K562 (cell line): ENCODE measurements around the gene KLRB1. TPM values are rescaled to one million over a fixed set of nuclear protein-coding genes. Genes with fewer than 3 reads are reported as not detected.
"Not testable (repeated sequence)": the region's sequence is repeated elsewhere in the genome, so short reads cannot be mapped to it uniquely, and the experiment has no call there.

Experiments used
- ATAC-seq: fragments of 200-7000 bp; cut with Tn5 transposase; 3 replicates; pipeline ENCODE4 v1.9.1; 2020; ENCODE audit warnings: moderate library complexity
- BruUV-seq: library from RNA; stranded (reverse); fragments of 400-500 nt; replicated peaks from 2 replicates; lab custom pipeline; 2021; lab: Mats Ljungman, UMichigan
- CTCF ChIA-PET: fragments of 300-600 bp; formaldehyde crosslinking; extraction: SDS; loops from one replicate; lab custom pipeline; 2021; ENCODE audit warnings: low intra/inter-chr PET ratio; lab: Yijun Ruan, JAX
- POLR2A ChIA-PET: fragments of 300-600, 350-650 bp; sonication (Branson Sonifier 250); formaldehyde crosslinking; extraction: SDS; loops from one replicate; lab custom pipeline; 2021; ENCODE audit warnings: antibody characterized with exemption, inconsistent platforms; lab: Yijun Ruan, JAX
- DNase-seq, 4 experiments: peaks; one replicate each; pipeline versions ENCODE4 v3.0.0 to v3.0.0-alpha.2; 2011 to 2018; ENCODE audit warnings: low spot score in 3 of 4, mixed read lengths in 3 of 4; ENCODE audit errors: extremely low read depth in 1 of 4
- FAIRE-seq: peaks from 2 replicates; lab custom pipeline; 2011; peaks lifted over from hg19 to GRCh38; lab: Jason Lieb, UNC
- H2AFZ ChIP-seq: 2 replicates; pipeline ENCODE4 v1.6.0; 2011; ENCODE audit warnings: low read depth, low read length, control low read depth, inconsistent platforms
- H3K27ac ChIP-seq: fragments of 200-600 bp; 3 replicates; pipeline ENCODE4 v1.8.0; 2011; ENCODE audit warnings: low read depth, mild to moderate bottlenecking, control low read depth, inconsistent platforms, low read length, moderate library complexity, mixed read lengths; ENCODE audit errors: extremely low read depth
- H3K27me3 ChIP-seq, 2 experiments: fragments of 300-600 bp in 1 of 2; 2 replicates in 1 of 2; 3 replicates in 1 of 2; pipeline versions ENCODE4 v1.6.0 to v1.8.0; 2011; ENCODE audit warnings: inconsistent platforms in 2 of 2, low read length in 2 of 2, mild to moderate bottlenecking in 1 of 2, mixed read lengths in 1 of 2, moderate library complexity in 1 of 2; ENCODE audit not compliant: control insufficient read depth in 2 of 2, insufficient read depth in 2 of 2
- H3K36me3 ChIP-seq: fragments of 300-600 bp; 3 replicates; pipeline ENCODE4 v1.8.0; 2011; ENCODE audit warnings: mild to moderate bottlenecking, low read length, inconsistent platforms; ENCODE audit not compliant: control insufficient read depth, insufficient read depth
- H3K4me1 ChIP-seq, 2 experiments: fragments of 200-600 bp in 1 of 2; replicated peaks in 1 of 2; 2 replicates in 1 of 2; 3 replicates in 1 of 2; pipeline versions ENCODE4 v1.5.1 to v1.8.0; 2011; ENCODE audit warnings: inconsistent platforms in 2 of 2, low read length in 2 of 2, mild to moderate bottlenecking in 1 of 2, mixed read lengths in 1 of 2, moderate library complexity in 1 of 2; ENCODE audit not compliant: control insufficient read depth in 2 of 2, insufficient read depth in 2 of 2
- H3K4me2 ChIP-seq: 2 replicates; pipeline ENCODE4 v1.6.1; 2011; ENCODE audit warnings: low read length, control low read depth, inconsistent platforms, mixed read lengths; ENCODE audit not compliant: insufficient read depth
- H3K4me3 ChIP-seq: fragments of 200-600 bp; sonication (generic), shearing (Covaris generic); 2 replicates; pipeline ENCODE4 v1.5.1; 2016; ENCODE audit warnings: control low read depth, inconsistent platforms
- H3K79me2 ChIP-seq: fragments of 200-600 bp; 3 replicates; pipeline ENCODE4 v1.8.0; 2011; ENCODE audit warnings: low read length, inconsistent platforms; ENCODE audit not compliant: control insufficient read depth, insufficient read depth
- H3K9ac ChIP-seq, 2 experiments: 2 replicates each; pipeline versions ENCODE4 v1.6.0 to v1.6.1; 2011; ENCODE audit warnings: low read depth in 2 of 2, low read length in 2 of 2, control low read depth in 1 of 2, inconsistent platforms in 1 of 2, mild to moderate bottlenecking in 1 of 2, mixed read lengths in 1 of 2; ENCODE audit not compliant: insufficient read depth in 1 of 2
- H3K9me1 ChIP-seq: one replicate; pipeline ENCODE4 v1.6.0; 2011; ENCODE audit warnings: inconsistent platforms, mild to moderate bottlenecking, low read length, moderate library complexity; ENCODE audit not compliant: control insufficient read depth, insufficient read depth
- H3K9me3 ChIP-seq: replicated peaks from 2 replicates; pipeline ENCODE4 v1.5.1; 2011; ENCODE audit warnings: low read depth, low read length, inconsistent platforms; ENCODE audit not compliant: control insufficient read depth, insufficient read depth
- H4K20me1 ChIP-seq: replicated peaks from 2 replicates; pipeline ENCODE4 v1.6.1; 2011; ENCODE audit warnings: low read length, inconsistent platforms, mixed read lengths; ENCODE audit not compliant: control insufficient read depth, insufficient read depth
- ARID1B ChIP-seq: fragments of 450-650 bp; IDR thresholded peaks from 2 replicates; pipeline ENCODE4 v1.6.1; 2016; ENCODE audit warnings: antibody characterized with exemption, mild to moderate bottlenecking, inconsistent platforms
- CBX3 ChIP-seq, 2 experiments: IDR thresholded peaks; 1 replicate in 1 of 2; 2 replicates in 1 of 2; pipeline ENCODE4 v1.6.1; 2012; ENCODE audit warnings: inconsistent platforms in 2 of 2, low read length in 2 of 2, borderline replicate concordance in 1 of 2, control low read depth in 1 of 2
- CC2D1A ChIP-seq: fragments of 450-650 bp; IDR thresholded peaks from 2 replicates; pipeline ENCODE4 v1.6.1; 2017; ENCODE audit warnings: mild to moderate bottlenecking
- CEBPB ChIP-seq: fragments of 450-650 bp; IDR thresholded peaks from 2 replicates; pipeline ENCODE4 v1.6.1; 2016; ENCODE audit warnings: missing genetic modification characterization, missing compliant biosample characterization
- CEBPG ChIP-seq, 3 experiments: fragments of 200-800 bp in 1 of 3; sonication (Bioruptor generic) in 1 of 3; sonication (generic) in 1 of 3; formaldehyde crosslinking in 1 of 3; IDR thresholded peaks in 2 of 3; conservative IDR thresholded peaks in 1 of 3; 2 replicates each; pipeline versions ENCODE4 v1.6.1 to v1.8.0; 2016 to 2022; ENCODE audit warnings: missing compliant biosample characterization in 2 of 3, missing genetic modification characterization in 2 of 3, mild to moderate bottlenecking in 1 of 3, missing genetic modification reagents in 1 of 3
- CHAMP1 ChIP-seq: fragments of 450-650 bp; IDR thresholded peaks from 2 replicates; pipeline ENCODE4 v1.6.1; 2016; ENCODE audit warnings: mild to moderate bottlenecking
- FOXM1 ChIP-seq, 2 experiments: fragments of 450-650 bp in 1 of 2; sonication (generic) in 1 of 2; formaldehyde crosslinking in 1 of 2; IDR thresholded peaks; 2 replicates each; pipeline versions ENCODE4 v1.6.1 to v1.9.0; 2017 to 2022; ENCODE audit warnings: low read depth in 2 of 2, mild to moderate bottlenecking in 2 of 2, missing genetic modification reagents in 1 of 2, moderate library complexity in 1 of 2
- TRIM28 ChIP-seq: fragments of 450-650 bp; IDR thresholded peaks from 2 replicates; pipeline ENCODE4 v1.6.1; 2017
- ZNF175 ChIP-seq: fragments of 200-800 bp; sonication (Bioruptor generic); IDR thresholded peaks from 2 replicates; pipeline ENCODE4 v1.6.1; 2016; ENCODE audit warnings: low read depth, mild to moderate bottlenecking, missing genetic modification characterization, missing compliant biosample characterization
- ZNF431 ChIP-seq: sonication (generic); formaldehyde crosslinking; IDR thresholded peaks from 2 replicates; pipeline ENCODE4 v1.8.0; 2022; ENCODE audit warnings: mild to moderate bottlenecking, missing genetic modification reagents
- ZNF766 ChIP-seq: fragments of 200-800 bp; sonication (Bioruptor generic); conservative IDR thresholded peaks from 2 replicates; pipeline ENCODE4 v1.6.1; 2016; ENCODE audit warnings: missing genetic modification characterization, missing compliant biosample characterization
- WGBS: fragments of 100-300 bp; shearing (Covaris generic); methylation state at CpG from one replicate; pipeline ENCODE4 v1.1.6; 2016; ENCODE audit warnings: low coverage, mixed read lengths; ENCODE audit not compliant: insufficient coverage; ENCODE audit errors: missing lambda C conversion rate; 5-methylcytosine and 5-hydroxymethylcytosine counted together
- in situ Hi-C: fragments of 300-500 bp; cut with MboI; formaldehyde crosslinking; loops from 4 replicates; pipeline ENCODE4 v1.15.0; 2018; ENCODE audit warnings: inconsistent platforms, mixed read lengths
- intact Hi-C: fragments of 100-400 bp; cut with micrococcal nuclease; formaldehyde crosslinking; loops from 2 replicates; pipeline ENCODE4 v1.14.2; 2022
- polyA plus RNA-seq, 8 experiments: library from polyadenylated mRNA; depleted of rRNA in 4 of 8; stranded (reverse) in 5 of 8; unstranded in 3 of 8; fragments of >200 nt; fragmentation: Nextera tagmentation in 2 of 8; fragmentation: Illumina TruSeq in 1 of 8; extraction: Ambion mirVana in 2 of 8; extraction: Trizol in 1 of 8; gene quantifications; 2 replicates each; pipeline versions ENCODE4 v1.2.1 to v1.2.3, GENCODE V29; 2011 to 2014; ENCODE audit warnings: inconsistent platforms in 1 of 8, missing spikeins in 1 of 8
- total RNA-seq, 7 experiments: library from RNA; depleted of rRNA in 6 of 7; stranded (reverse); fragments of >200 nt in 6 of 7; fragmentation: Illumina TruSeq in 2 of 7; extraction: Trizol in 2 of 7; gene quantifications; 2 replicates each; pipeline versions ENCODE4 v1.2.1 to v1.2.3, GENCODE V29; 2011 to 2021; ENCODE audit warnings: low replicate concordance in 1 of 7

Gene KLRB1
- total and polyA plus RNA-seq, 9 of the 15 experiments (the other 6 are each of a cell fraction or from before 2014, with no cell fraction given) = not detected

GRCh38 chr12:9646794-9647781, 39.4 kb upstream of the KLRB1 start (continued):
- 0 out of 2 replicates have a peak, but pooled peaks have one; percentile 30 for TF ChIP-seq ZNF175

DNA sequence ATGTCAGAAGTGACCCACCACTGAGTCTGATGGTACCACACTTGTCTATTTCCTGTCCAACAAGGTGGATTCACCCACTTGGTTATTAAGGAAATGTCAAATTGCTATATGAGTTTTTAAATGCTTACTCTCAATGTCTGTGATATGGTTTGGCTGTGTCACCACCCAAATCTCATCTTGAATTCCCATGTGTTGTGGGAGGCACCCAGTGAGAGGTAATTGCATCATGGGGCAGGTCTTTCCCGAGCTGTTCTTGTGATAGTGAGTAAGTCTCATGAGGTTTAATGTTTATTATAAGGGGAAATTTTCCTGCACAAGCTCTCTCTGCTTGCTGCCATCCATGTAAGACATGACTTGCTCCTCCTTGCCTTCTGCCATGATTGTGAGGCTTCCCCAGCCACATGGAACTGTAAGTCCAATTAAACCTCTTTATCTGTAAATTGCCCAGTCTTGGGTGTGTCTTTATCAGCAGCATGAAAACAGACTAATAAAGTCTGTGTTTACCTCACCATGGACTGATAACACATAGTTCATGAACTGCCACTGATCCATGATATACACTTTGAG, 37.4 kb upstream of the KLRB1 start:
- H3K27ac ChIP-seq; H3K4me2 ChIP-seq; H3K9ac ChIP-seq; FAIRE-seq; H2AFZ ChIP-seq; H3K9me1 ChIP-seq; BruUV-seq; H3K27me3 ChIP-seq; POLR2A ChIA-PET; H3K36me3 ChIP-seq; ATAC-seq; H4K20me1 ChIP-seq; H3K4me1 ChIP-seq; H3K4me3 ChIP-seq; TF ChIP-seq CEBPG (tag; conservative IDR thresholded peaks at IDR 0.05 in 1 of 2, IDR thresholded peaks at IDR 0.05 in 1 of 2); FOXM1 (CRISPR knock-in tag; IDR thresholded peaks at IDR 0.05; ENCODE audit: low read depth): not testable (repeated sequence)
- intact Hi-C loops = loop anchor here (5.0 kb wide), 2 partner anchors 42 to 97 kb away; no protein-coding TSS in a partner anchor
- CTCF ChIA-PET = interaction anchor here (0.5 kb wide), 1 partner anchor 22 kb away, joined by 3 read pairs; no protein-coding TSS in a partner anchor
- peak in 1 of 4 experiments; percentile 9 for DNase-seq
- 22% methylated on average over 1 of the region's 1 CpG for WGBS
- H3K9me3 ChIP-seq = peaks cover 20% of the 10 kb centered on the region
- in situ Hi-C loops = loop anchor here (25.0 kb wide), 1 partner anchor 308 kb away; no protein-coding TSS in a partner anchor
- H3K79me2 ChIP-seq = peaks cover 19% of the 10 kb centered on the region
- TF ChIP-seq CEBPB (tag) (peak; percentile 38; the same call in 1 of the 2 replicates), TRIM28 (0 out of 2 replicates have a peak, but pooled peaks have one; percentile 71), ARID1B (peak; percentile 59; the same call in 1 of the 2 replicates), CC2D1A (peak; percentile 60), CBX3 (IDR thresholded peaks at IDR 0.05; ENCODE audit: borderline replicate concordance in 1 of 2, low read length in 2 of 2) (peak in 1 of 2 experiments; percentile 56; a peak in 1 of 3 replicates), CEBPG (CRISPR knock-in tag; IDR thresholded peaks at IDR 0.05) (peak; percentile 35; the same call in 1 of the 2 replicates), FOXM1 (IDR thresholded peaks at IDR 0.05; ENCODE audit: low read depth) (0 out of 2 replicates have a peak, but pooled peaks have one; percentile 44), ZNF431 (CRISPR knock-in tag) (peak; percentile 100), ZNF766 (peak; percentile 93), CHAMP1 (peak; percentile 70; the same call in 1 of the 2 replicates)
